Epithelial cell of esophagus (primary cell): ENCODE results near the gene ARHGEF7.

Source experiments
- DNase-seq: peaks from one replicate; pipeline ENCODE4 v3.0.0; 2010; ENCODE audit warnings: low read depth
- H3K4me3 ChIP-seq: 2 replicates; pipeline ENCODE4 v1.5.1; 2011; ENCODE audit warnings: mild to moderate bottlenecking, low read length, control low read depth
- CTCF ChIP-seq: IDR thresholded peaks from 2 replicates; pipeline ENCODE4 v1.5.1; 2011; ENCODE audit warnings: low read depth, mild to moderate bottlenecking, low read length, control low read depth, inconsistent platforms; ENCODE audit not compliant: insufficient read depth; ENCODE audit errors: missing control alignments

ARHGEF7 gene

DNA sequence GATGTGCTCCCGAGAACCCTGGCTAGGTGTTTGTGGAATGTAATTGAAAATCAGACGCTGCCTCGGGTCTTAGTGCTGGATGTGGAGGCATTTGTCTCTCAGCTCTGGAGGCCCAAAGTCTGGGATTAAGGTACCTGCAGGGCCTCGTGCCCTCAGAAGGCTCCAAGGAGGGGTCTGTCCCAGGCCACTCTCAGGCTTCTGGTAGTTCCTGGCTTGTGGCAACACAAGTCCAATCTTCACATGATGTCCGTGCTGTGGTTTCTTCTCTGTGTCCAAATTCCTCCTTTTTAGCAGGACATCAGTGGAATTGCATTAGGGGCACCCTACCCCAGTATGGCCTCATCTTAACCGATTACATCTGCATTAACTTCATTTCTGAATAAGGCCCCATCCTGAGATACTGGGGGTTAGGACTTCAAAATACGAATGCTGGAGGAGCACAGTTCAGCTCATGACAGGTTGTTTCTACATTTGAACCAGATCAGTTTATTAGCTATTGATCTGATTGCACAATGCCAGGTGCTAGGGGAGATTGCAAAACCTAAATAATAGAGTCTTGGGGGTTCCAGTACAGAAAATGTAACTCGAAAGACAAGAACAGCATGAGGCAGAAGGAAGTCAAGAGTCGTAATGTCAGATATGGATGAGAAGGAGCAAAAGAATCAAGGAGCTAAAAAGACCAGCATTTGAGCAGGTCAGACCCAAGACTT, 3.9 kb downstream of the ARHGEF7 start:
- no peak overlapping the region for H3K4me3 ChIP-seq
- no peak for DNase-seq
- no peak for TF ChIP-seq CTCF

- no peak for TF ChIP-seq CTCF
These were observed 4.9 kb downstream of the ARHGEF7 start for GRCh38 chr13:111119966-111120365.

GRCh38 chr13:111120422-111120821, 5.3 kb downstream of the ARHGEF7 start:
- no peak for DNase-seq
- TF ChIP-seq CTCF: no peak
- no peak overlapping the region for H3K4me3 ChIP-seq

More at GRCh38 chr13:111119966-111120365, 4.9 kb downstream of the ARHGEF7 start:
- no peak for DNase-seq
- H3K4me3 ChIP-seq: no peak overlapping the region

DNA sequence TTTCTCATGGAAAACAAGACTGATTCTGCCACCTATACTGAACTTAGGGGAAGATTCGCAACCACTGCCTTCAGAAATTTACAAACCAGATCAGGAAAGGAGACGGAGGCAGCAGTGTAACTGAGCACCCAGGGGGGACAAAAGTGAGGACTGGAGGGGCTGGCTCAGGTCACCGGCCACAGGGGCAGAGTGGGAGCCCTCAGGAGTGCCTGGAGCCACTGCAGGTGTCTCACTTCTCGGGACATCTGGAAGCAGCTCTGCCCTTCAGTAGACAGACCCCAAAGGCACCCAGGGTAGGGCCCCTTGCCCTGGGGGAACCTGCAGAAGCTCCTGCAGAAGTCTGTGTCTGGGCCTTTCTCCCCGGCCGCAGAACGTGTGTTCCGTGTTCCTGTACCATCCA, 5.8 kb downstream of the ARHGEF7 start:
- no peak for DNase-seq
- no peak for TF ChIP-seq CTCF

DNA sequence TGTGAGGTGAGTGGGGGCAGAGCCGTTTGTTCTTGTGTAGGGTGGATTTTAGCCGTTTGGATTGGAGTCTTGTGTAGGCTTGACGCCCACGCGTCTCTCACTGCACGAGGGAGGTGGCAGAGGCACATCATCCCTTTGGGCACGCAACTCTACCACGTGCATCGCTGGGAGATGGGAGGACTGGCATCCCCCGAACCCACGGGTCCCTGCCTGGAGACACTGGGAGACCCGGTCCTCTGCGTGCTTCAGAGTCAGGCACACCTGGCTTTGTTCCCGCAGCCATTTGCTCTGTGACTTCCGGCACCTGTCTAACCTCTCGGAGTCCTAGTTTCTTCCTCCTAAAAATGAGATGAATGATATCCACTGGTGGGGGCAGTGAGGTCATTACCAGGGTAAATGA, 6.4 kb downstream of the ARHGEF7 start:
- no peak overlapping the region for H3K4me3 ChIP-seq
- DNase-seq: no peak
- TF ChIP-seq CTCF: no peak

More for the DNA sequence above, 5.8 kb downstream of the ARHGEF7 start:
- no peak overlapping the region for H3K4me3 ChIP-seq

- no peak for DNase-seq
- H3K4me3 ChIP-seq: no peak overlapping the region
- TF ChIP-seq CTCF: no peak
These were observed 6.9 kb downstream of the ARHGEF7 start for GRCh38 chr13:111122056-111122455.

DNA sequence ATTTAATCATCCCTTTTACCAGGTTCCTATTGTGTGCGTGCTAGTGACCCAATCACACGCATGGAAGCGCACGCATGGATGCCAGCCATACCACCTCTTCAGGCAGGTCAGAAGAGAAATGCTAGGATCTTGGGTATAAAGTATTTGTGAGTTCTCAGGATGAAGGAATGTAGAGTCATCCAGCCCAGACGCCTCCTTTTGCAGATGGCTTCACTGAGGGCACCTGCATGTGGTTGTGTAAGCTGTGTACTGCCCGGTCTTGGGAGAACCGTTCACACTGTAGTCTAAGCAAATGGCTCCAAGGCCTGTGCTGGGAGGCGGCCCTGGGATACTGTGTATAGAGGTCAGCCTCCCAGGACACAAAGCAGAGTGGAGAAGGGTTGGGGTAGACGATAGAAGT, 7.5 kb downstream of the ARHGEF7 start:
- H3K4me3 ChIP-seq: no peak overlapping the region
- DNase-seq: no peak
- no peak for TF ChIP-seq CTCF
